GM12864 (cell line): ENCODE results near the gene TBX4.
"Not testable (repeated sequence)": the region's sequence is repeated elsewhere in the genome, so short reads cannot be mapped to it uniquely, and the experiment has no call there.

Experiments
- DNase-seq: peaks from one replicate; pipeline ENCODE4 v3.0.0-alpha.2; 2011; ENCODE audit warnings: low read depth
- H3K4me3 ChIP-seq: 2 replicates; pipeline ENCODE4 v1.5.1; 2011; ENCODE audit warnings: mild to moderate bottlenecking, low read depth, low read length, control low read depth
- TF ChIP-seq, protein P1 (sequence below): IDR thresholded peaks from 2 replicates; pipeline ENCODE4 v1.5.1; 2011; ENCODE audit warnings: low read depth, mild to moderate bottlenecking, moderate library complexity, low read length, control low read depth, inconsistent platforms; ENCODE audit errors: missing control alignments

Gene TBX4

DNA sequence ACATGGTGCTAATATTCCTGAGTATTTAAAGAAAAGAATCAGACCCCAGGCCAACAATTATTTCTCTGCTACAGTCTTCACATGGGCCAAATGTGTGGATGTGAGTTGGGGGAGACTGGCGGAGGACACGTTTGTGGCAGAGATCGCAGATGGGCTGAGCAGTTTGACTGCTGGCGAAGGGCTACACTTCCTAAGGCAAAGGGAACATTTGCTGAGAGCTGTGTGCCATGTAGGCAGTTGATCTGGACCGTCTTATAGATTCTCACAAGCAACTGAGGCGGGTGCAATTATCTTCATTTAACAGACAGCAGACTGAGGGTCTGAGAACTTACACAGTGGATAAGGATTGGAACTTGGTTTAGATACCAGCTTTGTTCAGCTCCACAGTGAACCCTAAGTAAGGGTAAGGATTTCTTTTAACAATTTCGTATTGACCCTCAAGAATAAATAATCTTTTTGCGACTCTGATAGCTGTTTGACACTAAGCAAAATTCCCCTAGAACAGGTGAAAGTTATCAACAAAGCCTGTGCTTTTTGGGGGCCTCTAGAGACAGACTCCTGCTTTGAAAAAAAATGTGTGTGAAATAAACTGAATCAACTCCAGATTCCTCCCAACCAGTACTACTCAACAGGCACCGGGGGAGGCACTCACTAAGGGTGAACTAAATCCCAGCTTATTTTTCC, 55.3 kb downstream of the TBX4 start:
- DNase-seq: no peak
- no peak overlapping the region for H3K4me3 ChIP-seq
- TF ChIP-seq, protein P1, sequence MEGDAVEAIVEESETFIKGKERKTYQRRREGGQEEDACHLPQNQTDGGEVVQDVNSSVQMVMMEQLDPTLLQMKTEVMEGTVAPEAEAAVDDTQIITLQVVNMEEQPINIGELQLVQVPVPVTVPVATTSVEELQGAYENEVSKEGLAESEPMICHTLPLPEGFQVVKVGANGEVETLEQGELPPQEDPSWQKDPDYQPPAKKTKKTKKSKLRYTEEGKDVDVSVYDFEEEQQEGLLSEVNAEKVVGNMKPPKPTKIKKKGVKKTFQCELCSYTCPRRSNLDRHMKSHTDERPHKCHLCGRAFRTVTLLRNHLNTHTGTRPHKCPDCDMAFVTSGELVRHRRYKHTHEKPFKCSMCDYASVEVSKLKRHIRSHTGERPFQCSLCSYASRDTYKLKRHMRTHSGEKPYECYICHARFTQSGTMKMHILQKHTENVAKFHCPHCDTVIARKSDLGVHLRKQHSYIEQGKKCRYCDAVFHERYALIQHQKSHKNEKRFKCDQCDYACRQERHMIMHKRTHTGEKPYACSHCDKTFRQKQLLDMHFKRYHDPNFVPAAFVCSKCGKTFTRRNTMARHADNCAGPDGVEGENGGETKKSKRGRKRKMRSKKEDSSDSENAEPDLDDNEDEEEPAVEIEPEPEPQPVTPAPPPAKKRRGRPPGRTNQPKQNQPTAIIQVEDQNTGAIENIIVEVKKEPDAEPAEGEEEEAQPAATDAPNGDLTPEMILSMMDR: no peak

DNA sequence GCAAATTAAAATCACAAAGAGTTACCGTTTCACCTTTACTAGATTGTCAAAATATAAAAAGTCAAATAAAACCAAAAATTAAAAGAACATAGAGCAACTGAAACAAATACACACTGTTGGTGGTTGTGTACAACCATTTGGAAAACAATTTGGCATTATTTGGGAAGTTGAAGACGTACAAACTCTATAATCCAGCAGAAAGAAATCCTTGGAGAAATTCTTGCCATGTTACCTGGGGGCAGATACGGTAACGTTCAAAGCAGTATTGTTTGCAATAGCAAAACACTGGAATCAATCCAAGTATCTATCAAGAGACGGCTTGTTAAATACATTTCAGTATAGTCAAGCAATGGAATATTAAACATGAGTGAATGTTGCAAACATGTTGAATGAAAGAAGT, 56.7 kb downstream of the TBX4 start:
- H3K4me3 ChIP-seq: no peak overlapping the region
- no peak for DNase-seq

DNA sequence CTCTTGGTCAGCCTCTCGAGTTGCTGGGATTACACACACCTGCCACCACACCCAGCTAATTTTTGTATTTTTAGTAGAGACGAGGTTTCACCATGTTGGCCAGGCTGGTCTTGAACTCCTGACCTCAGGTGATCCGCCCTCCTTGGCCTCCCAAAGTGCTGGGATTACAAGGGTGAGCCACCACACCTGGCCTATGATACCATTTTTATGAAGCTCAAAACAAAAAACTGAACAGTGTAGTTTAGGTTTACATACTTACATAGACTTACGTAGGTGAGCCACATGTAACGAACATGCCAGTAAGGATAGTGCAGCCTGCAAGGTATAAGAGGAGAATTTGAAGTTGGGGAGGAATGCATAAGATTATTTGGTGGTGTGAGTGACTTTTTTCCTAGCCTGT, 57.2 kb downstream of the TBX4 start:
- not testable (repeated sequence) for DNase-seq, H3K4me3 ChIP-seq

More for the DNA sequence above, 56.7 kb downstream of the TBX4 start:
- TF ChIP-seq, protein P1: no peak

DNA sequence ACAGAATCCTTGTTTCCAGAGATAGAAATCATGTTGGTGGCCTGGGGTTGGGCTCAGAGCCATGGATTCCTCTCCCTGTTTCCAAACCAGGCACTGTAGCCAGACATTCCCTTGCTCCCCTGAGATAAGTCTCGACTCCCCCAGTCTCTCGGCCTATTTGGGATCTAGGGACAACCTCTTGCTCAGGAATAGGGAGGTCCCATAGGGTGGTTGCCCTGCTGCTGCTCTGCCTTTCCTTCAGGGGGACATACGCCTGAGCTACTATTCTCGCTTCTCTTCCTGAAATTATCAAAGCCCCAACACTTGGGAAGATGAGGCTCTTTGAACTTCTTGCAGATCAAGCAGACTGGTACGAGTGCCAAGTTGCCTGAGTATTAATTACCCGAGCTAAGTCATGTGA, 58.0 kb downstream of the TBX4 start:
- TF ChIP-seq, protein P1: no peak
- no peak for DNase-seq
- no peak overlapping the region for H3K4me3 ChIP-seq

DNA sequence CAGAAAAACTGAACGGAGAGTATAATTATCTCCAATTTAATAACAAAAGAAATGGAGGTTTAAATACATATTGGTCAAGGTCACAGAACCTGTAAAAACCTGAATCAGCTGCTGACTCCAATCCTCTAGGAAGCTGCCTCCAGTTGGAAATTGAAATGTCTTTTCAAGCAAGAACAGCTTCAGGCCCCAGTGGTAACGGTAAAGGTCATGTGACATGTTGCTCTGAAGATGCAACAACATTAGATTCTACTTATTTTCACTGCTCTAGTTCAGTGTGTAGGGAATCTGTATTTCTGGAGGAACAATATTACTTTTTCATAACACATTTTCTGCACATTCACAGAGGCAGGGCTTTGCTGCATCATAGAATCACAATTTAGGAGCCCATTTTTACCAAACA, 58.8 kb downstream of the TBX4 start:
- no peak for DNase-seq
- TF ChIP-seq, protein P1: no peak

DNA sequence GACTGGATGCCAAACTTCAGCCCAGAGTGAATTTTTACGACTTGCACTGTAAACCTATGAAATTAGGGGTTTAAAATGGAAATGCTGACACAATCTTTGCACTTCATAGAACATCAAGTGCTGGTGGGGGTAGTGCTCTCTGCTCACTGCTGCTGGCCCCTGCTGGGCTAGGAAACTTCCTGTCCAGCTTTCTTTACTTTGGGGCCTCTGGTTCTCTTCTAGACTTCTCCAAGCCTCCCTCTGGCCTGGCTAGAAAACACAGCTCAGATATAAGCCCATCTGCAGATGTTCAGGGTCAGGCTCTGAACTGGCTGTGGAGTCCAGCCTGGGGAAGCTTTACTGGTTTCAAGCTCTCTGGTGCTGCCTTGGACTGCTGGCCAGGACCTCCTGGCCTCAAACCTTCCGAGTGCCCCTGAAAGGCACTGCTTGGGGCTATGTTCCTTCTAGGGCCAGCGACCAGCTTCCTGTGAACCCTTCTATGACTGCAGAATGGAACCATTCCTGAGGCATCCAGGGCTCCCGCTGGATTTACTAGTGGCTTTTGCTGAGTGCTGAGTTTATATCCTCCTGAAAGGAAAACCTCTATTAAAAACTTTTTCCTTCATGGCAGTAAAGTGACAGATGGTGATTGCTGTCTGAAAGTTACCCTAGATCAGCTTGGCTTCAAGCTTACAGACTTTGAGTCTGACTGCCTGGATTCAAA, 59.4 kb downstream of the TBX4 start:
- H3K4me3 ChIP-seq: no peak overlapping the region
- DNase-seq: no peak
- TF ChIP-seq, protein P1: no peak

More for the DNA sequence above, 58.8 kb downstream of the TBX4 start:
- no peak overlapping the region for H3K4me3 ChIP-seq

DNA sequence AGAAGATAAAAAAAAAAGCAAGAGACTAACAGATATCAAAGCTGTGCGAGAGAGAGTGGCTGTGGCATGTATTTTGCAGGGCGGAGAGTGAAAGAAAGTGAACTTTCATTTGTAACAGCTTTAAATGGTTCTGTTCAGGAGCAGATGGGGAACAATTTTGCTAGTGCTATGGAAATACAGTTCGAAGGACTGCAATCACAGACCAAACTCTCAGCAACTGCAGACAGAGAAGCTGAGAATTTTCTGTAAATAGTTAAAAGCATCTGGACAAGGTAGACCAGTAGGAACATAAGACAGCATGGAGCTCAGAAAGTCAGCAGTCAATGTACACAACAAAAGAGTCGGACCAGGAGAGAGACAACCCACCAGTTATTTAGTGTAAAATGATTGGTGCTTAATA, 62.3 kb downstream of the TBX4 start:
- DNase-seq: no peak
- no peak overlapping the region for H3K4me3 ChIP-seq
- TF ChIP-seq, protein P1: no peak
